ENCODE results near the gene TCEANC. TPM values are rescaled to one million over a fixed set of nuclear protein-coding genes. Genes with fewer than 3 reads are reported as not detected.

TCEANC gene
- total and polyA plus RNA-seq, 2 experiments from 2014 or later, result 1.8 to 5.4 TPM

GRCh38 chrX:13681595-13681994 is 28.7 kb downstream of the TCEANC start:
- WGBS (ENCODE audit: low lambda C conversion rate, missing lambda C conversion rate), result 83% methylated on average over 7 of the region's 7 CpGs
- H4K20me1 ChIP-seq (ENCODE audit: insufficient read depth, poor library complexity, severe bottlenecking), result no peaks in the 10 kb centered on the region
- H2AFZ ChIP-seq, result no peak overlapping the region
- H3K4me1 ChIP-seq (ENCODE audit: insufficient read depth), result no peaks in the 10 kb centered on the region
- no peaks in the 10 kb centered on the region for H3K9me2 ChIP-seq (replicated peaks; ENCODE audit: insufficient read depth)
- no peak overlapping the region for H3K4me3 ChIP-seq
- no peaks in the 10 kb centered on the region for H3K27me3 ChIP-seq
- no peak for TF ChIP-seq CTCF (IDR thresholded peaks at IDR 0.05; ENCODE audit: poor library complexity)
- TF ChIP-seq EZH2 (IDR thresholded peaks at IDR 0.05; ENCODE audit: borderline replicate concordance), result no peak
- TF ChIP-seq EZH2phosphoT487 (IDR thresholded peaks at IDR 0.05; ENCODE audit: low read depth, severe bottlenecking, unreplicated experiment), result no peak
- no peak overlapping the region for H3K4me2 ChIP-seq
- H3K9me3 ChIP-seq (ENCODE audit: low read depth), result no peaks in the 10 kb centered on the region
- DNase-seq (ENCODE audit: low spot score), result no peak
- no peaks in the 10 kb centered on the region for H3K79me2 ChIP-seq
- no peak overlapping the region for H3K27ac ChIP-seq
- H3K36me3 ChIP-seq (replicated peaks; ENCODE audit: insufficient read depth, low read depth), result no peaks in the 10 kb centered on the region

- no peaks in the 10 kb centered on the region for H3K9me2 ChIP-seq (replicated peaks; ENCODE audit: insufficient read depth)
- H3K36me3 ChIP-seq (replicated peaks; ENCODE audit: insufficient read depth, low read depth), result no peaks in the 10 kb centered on the region
- DNase-seq (ENCODE audit: low spot score), result no peak
- no peaks in the 10 kb centered on the region for H3K4me1 ChIP-seq (ENCODE audit: insufficient read depth)
- H2AFZ ChIP-seq, result no peak overlapping the region
- H3K9me3 ChIP-seq (ENCODE audit: low read depth), result no peaks in the 10 kb centered on the region
- H3K79me2 ChIP-seq, result peaks cover 2% of the 10 kb centered on the region
- no peaks in the 10 kb centered on the region for H4K20me1 ChIP-seq (ENCODE audit: insufficient read depth, poor library complexity, severe bottlenecking)
- H3K4me2 ChIP-seq, result no peak overlapping the region
- H3K27ac ChIP-seq, result no peak overlapping the region
- 61% methylated on average over 4 of the region's 4 CpGs for WGBS (ENCODE audit: low lambda C conversion rate, missing lambda C conversion rate)
- TF ChIP-seq EZH2phosphoT487 (IDR thresholded peaks at IDR 0.05; ENCODE audit: low read depth, severe bottlenecking, unreplicated experiment) (no peak), EZH2 (IDR thresholded peaks at IDR 0.05; ENCODE audit: borderline replicate concordance) (no peak), CTCF (IDR thresholded peaks at IDR 0.05; ENCODE audit: poor library complexity) (no peak)
- no peak overlapping the region for H3K4me3 ChIP-seq
- H3K27me3 ChIP-seq, result no peaks in the 10 kb centered on the region
Observed at GRCh38 chrX:13684361-13684760, 31.4 kb downstream of the TCEANC start.

- Histone ChIP-seq H3K9me2 (replicated peaks; ENCODE audit: insufficient read depth) (no peaks in the 10 kb centered on the region), H4K20me1 (ENCODE audit: insufficient read depth, poor library complexity, severe bottlenecking) (no peaks in the 10 kb centered on the region), H3K27ac (no peak overlapping the region), H2AFZ (no peak overlapping the region), H3K36me3 (replicated peaks; ENCODE audit: insufficient read depth, low read depth) (no peaks in the 10 kb centered on the region), H3K27me3 (no peaks in the 10 kb centered on the region), H3K9me3 (ENCODE audit: low read depth) (no peaks in the 10 kb centered on the region), H3K4me2 (no peak overlapping the region), H3K79me2 (peaks cover 10% of the 10 kb centered on the region), H3K4me3 (no peak overlapping the region), H3K4me1 (ENCODE audit: insufficient read depth) (no peaks in the 10 kb centered on the region)
- no peak for DNase-seq (ENCODE audit: low spot score)
- TF ChIP-seq EZH2phosphoT487 (IDR thresholded peaks at IDR 0.05; ENCODE audit: low read depth, severe bottlenecking, unreplicated experiment), result no peak
- WGBS (ENCODE audit: low lambda C conversion rate, missing lambda C conversion rate), result 39% methylated on average over 3 of the region's 3 CpGs
Observed at GRCh38 chrX:13685126-13685763, 32.3 kb downstream of the TCEANC start.

- Histone ChIP-seq H3K4me2 (no peak overlapping the region), H3K4me3 (no peak overlapping the region), H4K20me1 (ENCODE audit: insufficient read depth, poor library complexity, severe bottlenecking) (no peaks in the 10 kb centered on the region), H3K36me3 (replicated peaks; ENCODE audit: insufficient read depth, low read depth) (no peaks in the 10 kb centered on the region), H3K4me1 (ENCODE audit: insufficient read depth) (no peaks in the 10 kb centered on the region), H3K79me2 (peaks cover 29% of the 10 kb centered on the region), H3K27ac (no peak overlapping the region), H3K27me3 (no peaks in the 10 kb centered on the region), H3K9me3 (ENCODE audit: low read depth) (no peaks in the 10 kb centered on the region), H3K9me2 (replicated peaks; ENCODE audit: insufficient read depth) (no peaks in the 10 kb centered on the region), H2AFZ (no peak overlapping the region)
- DNase-seq (ENCODE audit: low spot score), result no peak
- TF ChIP-seq CTCF (IDR thresholded peaks at IDR 0.05; ENCODE audit: poor library complexity) (no peak), EZH2phosphoT487 (IDR thresholded peaks at IDR 0.05; ENCODE audit: low read depth, severe bottlenecking, unreplicated experiment) (no peak), EZH2 (IDR thresholded peaks at IDR 0.05; ENCODE audit: borderline replicate concordance) (no peak)
- WGBS (ENCODE audit: low lambda C conversion rate, missing lambda C conversion rate), result 63% methylated on average over 1 of the region's 1 CpG
Observed at GRCh38 chrX:13687203-13687602, 34.3 kb downstream of the TCEANC start.
